Ishikawa (cell line): Measurements from ENCODE around the gene DDR2.
"Not testable (repeated sequence)": the region's sequence is repeated elsewhere in the genome, so short reads cannot be mapped to it uniquely, and the experiment has no call there.

Experiments
- CEBPB ChIP-seq: IDR thresholded peaks from 2 replicates; pipeline ENCODE4 v1.6.1; 2012
- CREB1 ChIP-seq: IDR thresholded peaks from 2 replicates; pipeline ENCODE4 v1.6.1; 2012; ENCODE audit warnings: low read depth
- EGR1 ChIP-seq: IDR thresholded peaks from 2 replicates; pipeline ENCODE4 v1.6.1; 2012
- EP300 ChIP-seq: IDR thresholded peaks from 2 replicates; pipeline ENCODE4 v1.6.1; 2012; ENCODE audit warnings: borderline replicate concordance
- FOXM1 ChIP-seq: IDR thresholded peaks from 2 replicates; pipeline ENCODE4 v1.6.1; 2012; ENCODE audit warnings: low read depth, borderline replicate concordance
- NFIC ChIP-seq: IDR thresholded peaks from 2 replicates; pipeline ENCODE4 v1.6.1; 2012
- RAD21 ChIP-seq: IDR thresholded peaks from 2 replicates; pipeline ENCODE4 v1.6.1; 2012; ENCODE audit warnings: low read depth
- TAF1 ChIP-seq: IDR thresholded peaks from 2 replicates; pipeline ENCODE4 v1.6.1; 2012; ENCODE audit warnings: low read depth, mild to moderate bottlenecking
- TEAD4 ChIP-seq: IDR thresholded peaks from 2 replicates; pipeline ENCODE4 v1.6.1; 2012
- YY1 ChIP-seq: IDR thresholded peaks from 2 replicates; pipeline ENCODE4 v1.6.1; 2012; ENCODE audit warnings: low read depth
- ZBTB7A ChIP-seq: IDR thresholded peaks from 2 replicates; pipeline ENCODE4 v1.6.1; 2012; ENCODE audit warnings: low read depth
- TF ChIP-seq, protein P1 (sequence below): IDR thresholded peaks from 2 replicates; pipeline ENCODE4 v1.6.1; 2012; ENCODE audit warnings: low read depth, mild to moderate bottlenecking
- TF ChIP-seq, protein P2 (sequence below): IDR thresholded peaks from 2 replicates; pipeline ENCODE4 v1.6.1; 2012
- TF ChIP-seq, protein P3 (sequence below): IDR thresholded peaks from 2 replicates; pipeline ENCODE4 v1.6.1; 2012

DNA sequence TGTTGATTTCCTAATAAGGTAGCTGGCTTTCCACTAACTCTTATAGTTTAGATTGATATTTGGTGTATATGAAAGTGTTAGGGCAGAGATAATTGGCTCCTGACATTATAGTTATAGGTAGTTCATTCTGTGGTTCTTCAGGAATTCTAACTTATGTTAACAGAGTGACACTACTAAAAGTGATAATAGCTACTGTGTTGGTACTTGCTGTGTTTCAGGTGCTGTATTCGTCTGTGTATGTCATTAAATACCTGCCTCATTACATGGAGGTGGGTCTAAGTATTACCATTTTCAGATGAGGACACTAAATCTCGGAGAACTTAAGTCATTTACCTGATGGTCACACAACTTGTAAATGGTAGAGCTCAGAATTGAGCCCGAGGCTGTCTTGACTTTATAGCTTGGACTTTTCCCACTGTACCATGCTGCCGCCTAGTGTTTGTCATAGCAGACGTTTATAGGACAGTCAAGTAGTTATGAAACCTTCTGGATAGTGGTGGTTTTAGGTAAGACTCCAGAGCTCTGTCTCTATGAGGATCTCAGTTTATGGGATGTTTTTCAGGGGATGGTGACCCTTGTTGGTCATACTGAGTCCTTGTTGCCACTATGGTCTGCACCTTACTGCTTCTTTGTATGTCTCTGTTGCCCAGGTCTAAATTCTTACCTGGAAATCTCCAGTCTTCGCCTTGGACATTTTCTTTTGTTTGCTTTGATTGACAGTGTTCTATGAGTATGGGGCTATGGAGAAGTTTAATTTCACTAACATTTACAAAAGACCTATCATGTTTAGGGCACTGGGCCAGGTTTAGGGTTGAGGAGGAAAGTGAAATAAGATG lies 167.9 kb downstream of the DDR2 start:
- TF ChIP-seq CEBPB, TAF1, YY1, FOXM1, NFIC, EGR1, EP300, ZBTB7A, TEAD4, CREB1: not testable (repeated sequence)
- TF ChIP-seq, protein P1, sequence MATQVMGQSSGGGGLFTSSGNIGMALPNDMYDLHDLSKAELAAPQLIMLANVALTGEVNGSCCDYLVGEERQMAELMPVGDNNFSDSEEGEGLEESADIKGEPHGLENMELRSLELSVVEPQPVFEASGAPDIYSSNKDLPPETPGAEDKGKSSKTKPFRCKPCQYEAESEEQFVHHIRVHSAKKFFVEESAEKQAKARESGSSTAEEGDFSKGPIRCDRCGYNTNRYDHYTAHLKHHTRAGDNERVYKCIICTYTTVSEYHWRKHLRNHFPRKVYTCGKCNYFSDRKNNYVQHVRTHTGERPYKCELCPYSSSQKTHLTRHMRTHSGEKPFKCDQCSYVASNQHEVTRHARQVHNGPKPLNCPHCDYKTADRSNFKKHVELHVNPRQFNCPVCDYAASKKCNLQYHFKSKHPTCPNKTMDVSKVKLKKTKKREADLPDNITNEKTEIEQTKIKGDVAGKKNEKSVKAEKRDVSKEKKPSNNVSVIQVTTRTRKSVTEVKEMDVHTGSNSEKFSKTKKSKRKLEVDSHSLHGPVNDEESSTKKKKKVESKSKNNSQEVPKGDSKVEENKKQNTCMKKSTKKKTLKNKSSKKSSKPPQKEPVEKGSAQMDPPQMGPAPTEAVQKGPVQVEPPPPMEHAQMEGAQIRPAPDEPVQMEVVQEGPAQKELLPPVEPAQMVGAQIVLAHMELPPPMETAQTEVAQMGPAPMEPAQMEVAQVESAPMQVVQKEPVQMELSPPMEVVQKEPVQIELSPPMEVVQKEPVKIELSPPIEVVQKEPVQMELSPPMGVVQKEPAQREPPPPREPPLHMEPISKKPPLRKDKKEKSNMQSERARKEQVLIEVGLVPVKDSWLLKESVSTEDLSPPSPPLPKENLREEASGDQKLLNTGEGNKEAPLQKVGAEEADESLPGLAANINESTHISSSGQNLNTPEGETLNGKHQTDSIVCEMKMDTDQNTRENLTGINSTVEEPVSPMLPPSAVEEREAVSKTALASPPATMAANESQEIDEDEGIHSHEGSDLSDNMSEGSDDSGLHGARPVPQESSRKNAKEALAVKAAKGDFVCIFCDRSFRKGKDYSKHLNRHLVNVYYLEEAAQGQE, result not testable (repeated sequence)
- TF ChIP-seq, protein P2, sequence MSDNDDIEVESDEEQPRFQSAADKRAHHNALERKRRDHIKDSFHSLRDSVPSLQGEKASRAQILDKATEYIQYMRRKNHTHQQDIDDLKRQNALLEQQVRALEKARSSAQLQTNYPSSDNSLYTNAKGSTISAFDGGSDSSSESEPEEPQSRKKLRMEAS, result not testable (repeated sequence)
- peak; percentile 73 for TF ChIP-seq RAD21
- TF ChIP-seq, protein P3, sequence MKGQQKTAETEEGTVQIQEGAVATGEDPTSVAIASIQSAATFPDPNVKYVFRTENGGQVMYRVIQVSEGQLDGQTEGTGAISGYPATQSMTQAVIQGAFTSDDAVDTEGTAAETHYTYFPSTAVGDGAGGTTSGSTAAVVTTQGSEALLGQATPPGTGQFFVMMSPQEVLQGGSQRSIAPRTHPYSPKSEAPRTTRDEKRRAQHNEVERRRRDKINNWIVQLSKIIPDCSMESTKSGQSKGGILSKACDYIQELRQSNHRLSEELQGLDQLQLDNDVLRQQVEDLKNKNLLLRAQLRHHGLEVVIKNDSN, result not testable (repeated sequence)
